Measurements from ENCODE around the gene COX4I1.
"Not testable (repeated sequence)": the region's sequence is repeated elsewhere in the genome, so short reads cannot be mapped to it uniquely, and the experiment has no call there.

DNA sequence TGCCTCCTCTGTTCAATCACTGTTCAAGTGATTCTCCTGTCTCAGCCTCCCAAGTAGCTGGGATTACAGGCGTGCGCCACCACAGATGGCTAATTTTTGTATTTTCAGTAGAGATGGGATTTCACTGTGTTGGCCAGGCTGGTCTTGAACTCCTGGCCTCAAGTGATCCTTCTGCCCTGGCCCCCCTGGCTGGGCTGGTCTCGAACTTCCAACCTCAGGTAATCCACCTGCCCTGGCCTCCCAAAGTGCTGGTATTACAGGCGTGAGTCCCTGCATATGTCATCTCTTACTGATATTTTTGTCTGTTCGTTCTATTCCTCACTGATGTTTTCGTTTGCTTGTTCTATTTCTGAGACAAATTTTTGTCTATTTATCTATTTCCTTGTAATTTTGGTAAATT lies 17.7 kb downstream of the COX4I1 start:
- TF ChIP-seq, protein P1, sequence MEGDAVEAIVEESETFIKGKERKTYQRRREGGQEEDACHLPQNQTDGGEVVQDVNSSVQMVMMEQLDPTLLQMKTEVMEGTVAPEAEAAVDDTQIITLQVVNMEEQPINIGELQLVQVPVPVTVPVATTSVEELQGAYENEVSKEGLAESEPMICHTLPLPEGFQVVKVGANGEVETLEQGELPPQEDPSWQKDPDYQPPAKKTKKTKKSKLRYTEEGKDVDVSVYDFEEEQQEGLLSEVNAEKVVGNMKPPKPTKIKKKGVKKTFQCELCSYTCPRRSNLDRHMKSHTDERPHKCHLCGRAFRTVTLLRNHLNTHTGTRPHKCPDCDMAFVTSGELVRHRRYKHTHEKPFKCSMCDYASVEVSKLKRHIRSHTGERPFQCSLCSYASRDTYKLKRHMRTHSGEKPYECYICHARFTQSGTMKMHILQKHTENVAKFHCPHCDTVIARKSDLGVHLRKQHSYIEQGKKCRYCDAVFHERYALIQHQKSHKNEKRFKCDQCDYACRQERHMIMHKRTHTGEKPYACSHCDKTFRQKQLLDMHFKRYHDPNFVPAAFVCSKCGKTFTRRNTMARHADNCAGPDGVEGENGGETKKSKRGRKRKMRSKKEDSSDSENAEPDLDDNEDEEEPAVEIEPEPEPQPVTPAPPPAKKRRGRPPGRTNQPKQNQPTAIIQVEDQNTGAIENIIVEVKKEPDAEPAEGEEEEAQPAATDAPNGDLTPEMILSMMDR (IDR thresholded peaks at IDR 0.05) = not testable (repeated sequence)
- TF ChIP-seq, protein P2, sequence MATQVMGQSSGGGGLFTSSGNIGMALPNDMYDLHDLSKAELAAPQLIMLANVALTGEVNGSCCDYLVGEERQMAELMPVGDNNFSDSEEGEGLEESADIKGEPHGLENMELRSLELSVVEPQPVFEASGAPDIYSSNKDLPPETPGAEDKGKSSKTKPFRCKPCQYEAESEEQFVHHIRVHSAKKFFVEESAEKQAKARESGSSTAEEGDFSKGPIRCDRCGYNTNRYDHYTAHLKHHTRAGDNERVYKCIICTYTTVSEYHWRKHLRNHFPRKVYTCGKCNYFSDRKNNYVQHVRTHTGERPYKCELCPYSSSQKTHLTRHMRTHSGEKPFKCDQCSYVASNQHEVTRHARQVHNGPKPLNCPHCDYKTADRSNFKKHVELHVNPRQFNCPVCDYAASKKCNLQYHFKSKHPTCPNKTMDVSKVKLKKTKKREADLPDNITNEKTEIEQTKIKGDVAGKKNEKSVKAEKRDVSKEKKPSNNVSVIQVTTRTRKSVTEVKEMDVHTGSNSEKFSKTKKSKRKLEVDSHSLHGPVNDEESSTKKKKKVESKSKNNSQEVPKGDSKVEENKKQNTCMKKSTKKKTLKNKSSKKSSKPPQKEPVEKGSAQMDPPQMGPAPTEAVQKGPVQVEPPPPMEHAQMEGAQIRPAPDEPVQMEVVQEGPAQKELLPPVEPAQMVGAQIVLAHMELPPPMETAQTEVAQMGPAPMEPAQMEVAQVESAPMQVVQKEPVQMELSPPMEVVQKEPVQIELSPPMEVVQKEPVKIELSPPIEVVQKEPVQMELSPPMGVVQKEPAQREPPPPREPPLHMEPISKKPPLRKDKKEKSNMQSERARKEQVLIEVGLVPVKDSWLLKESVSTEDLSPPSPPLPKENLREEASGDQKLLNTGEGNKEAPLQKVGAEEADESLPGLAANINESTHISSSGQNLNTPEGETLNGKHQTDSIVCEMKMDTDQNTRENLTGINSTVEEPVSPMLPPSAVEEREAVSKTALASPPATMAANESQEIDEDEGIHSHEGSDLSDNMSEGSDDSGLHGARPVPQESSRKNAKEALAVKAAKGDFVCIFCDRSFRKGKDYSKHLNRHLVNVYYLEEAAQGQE (IDR thresholded peaks at IDR 0.05; ENCODE audit: insufficient read depth in 1 of 2, low read depth in 2 of 2, low read length in 1 of 2) = not testable (repeated sequence)
